ENCODE data around the gene AUNIP. TPM values are rescaled to one million over a fixed set of nuclear protein-coding genes. Genes with fewer than 3 reads are reported as not detected.

Gene AUNIP
- polyA plus RNA-seq, 1 of the 3 experiments (the other 2 are of a cell fraction): 1.9 TPM

- peak; percentile 70; the same call in 1 of the 2 replicates for TF ChIP-seq YY1 (IDR thresholded peaks at IDR 0.05; ENCODE audit: low read depth)
- TF ChIP-seq IRF3 (IDR thresholded peaks at IDR 0.05; ENCODE audit: low read depth, low read length): no peak
- TF ChIP-seq JUND (IDR thresholded peaks at IDR 0.05): no peak
- no peak; the same call in 1 of the 2 replicates for TF ChIP-seq RFX5 (IDR thresholded peaks at IDR 0.05; ENCODE audit: low read length)
- TF ChIP-seq ELF1 (IDR thresholded peaks at IDR 0.05): no peak
- TF ChIP-seq POLR2AphosphoS5 (IDR thresholded peaks at IDR 0.05; ENCODE audit: low read depth, low read length): 0 out of 2 replicates have a peak, but pooled peaks have one; percentile 26
- TF ChIP-seq NRF1 (IDR thresholded peaks at IDR 0.05; ENCODE audit: low read depth, low read length): no peak
- TF ChIP-seq, protein P1, sequence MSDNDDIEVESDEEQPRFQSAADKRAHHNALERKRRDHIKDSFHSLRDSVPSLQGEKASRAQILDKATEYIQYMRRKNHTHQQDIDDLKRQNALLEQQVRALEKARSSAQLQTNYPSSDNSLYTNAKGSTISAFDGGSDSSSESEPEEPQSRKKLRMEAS (IDR thresholded peaks at IDR 0.05; ENCODE audit: low read depth): peak; percentile 64
- no peak for TF ChIP-seq GATA2 (CRISPR knock-in tag; IDR thresholded peaks at IDR 0.05)
- no peak for TF ChIP-seq MEF2A (IDR thresholded peaks at IDR 0.05; ENCODE audit: borderline replicate concordance, low read depth)
These were observed 45.9 kb upstream of the AUNIP start (continued) for GRCh38 chr1:25904943-25905679.

GRCh38 chr1:25903986-25904385, 44.7 kb upstream of the AUNIP start:
- POLR2A ChIA-PET: interaction anchor here (0.7 to 4.2 kb wide), 6 partner anchors 8 to 96 kb away, joined by 3 to 16 read pairs (median 9); partner anchors contain the start of gene PAFAH2

More at GRCh38 chr1:25903986-25904385, 44.7 kb upstream of the AUNIP start:
- Histone ChIP-seq H3K27me3 (ENCODE audit: insufficient read depth) (no peaks in the 10 kb centered on the region), H3K27ac (ENCODE audit: low read depth in 2 of 2, low read length in 1 of 2) (peak overlapping the region in 1 of 2 experiments; percentile 92; a peak in 1 of 4 replicates), H2AFZ (ENCODE audit: low read depth) (no peak overlapping the region), H3K9ac (peak overlapping the region; percentile 92), H3K4me3 (ENCODE audit: low read depth in 2 of 2, low read length in 1 of 2) (peak overlapping the region; percentile 85 to 92), H3K9me2 (no peaks in the 10 kb centered on the region), H3K9me3 (no peaks in the 10 kb centered on the region), H3K79me2 (ENCODE audit: insufficient read depth) (peaks cover 66% of the 10 kb centered on the region), H3F3A (replicated peaks; ENCODE audit: insufficient read depth) (peaks cover 29% of the 10 kb centered on the region), H4K20me1 (ENCODE audit: insufficient read depth) (peaks cover 21% of the 10 kb centered on the region; the same call in 1 of the 2 replicates), H3K4me1 (ENCODE audit: control insufficient read depth in 1 of 2, insufficient read depth in 2 of 2, low read depth in 1 of 2, low read length in 1 of 2) (peaks cover 13% of the 10 kb centered on the region in 2 experiments; a peak in 3 of 4 replicates), H3K36me3 (replicated peaks in 1 of 2; ENCODE audit: control insufficient read depth in 1 of 2, insufficient read depth in 2 of 2, low read length in 1 of 2) (peaks cover 45 to 46% of the 10 kb centered on the region in 2 experiments), H3K4me2 (peak overlapping the region; percentile 91)
- TF ChIP-seq USF1 (IDR thresholded peaks at IDR 0.05; ENCODE audit: borderline replicate concordance, low read depth) (no peak), SMC3 (IDR thresholded peaks at IDR 0.05; ENCODE audit: low read depth, low read length) (no peak), ELF1 (IDR thresholded peaks at IDR 0.05) (no peak), RXRA (IDR thresholded peaks at IDR 0.05; ENCODE audit: borderline replicate concordance, low read depth) (no peak), RFX5 (IDR thresholded peaks at IDR 0.05; ENCODE audit: low read length) (no peak), FOXJ3 (CRISPR knock-in tag; IDR thresholded peaks at IDR 0.05) (no peak)
- no peak for DNase-seq
- WGBS (ENCODE audit: low lambda C conversion rate): 12% methylated on average over 3 of the region's 3 CpGs
- CTCF ChIA-PET: interaction anchor here (0.8 to 13.3 kb wide), 7 partner anchors 9 to 130 kb away, joined by 3 to 344 read pairs (median 3); partner anchors contain the start of gene PAFAH2
